ENCODE measurements around the gene DERL3.

DNA sequence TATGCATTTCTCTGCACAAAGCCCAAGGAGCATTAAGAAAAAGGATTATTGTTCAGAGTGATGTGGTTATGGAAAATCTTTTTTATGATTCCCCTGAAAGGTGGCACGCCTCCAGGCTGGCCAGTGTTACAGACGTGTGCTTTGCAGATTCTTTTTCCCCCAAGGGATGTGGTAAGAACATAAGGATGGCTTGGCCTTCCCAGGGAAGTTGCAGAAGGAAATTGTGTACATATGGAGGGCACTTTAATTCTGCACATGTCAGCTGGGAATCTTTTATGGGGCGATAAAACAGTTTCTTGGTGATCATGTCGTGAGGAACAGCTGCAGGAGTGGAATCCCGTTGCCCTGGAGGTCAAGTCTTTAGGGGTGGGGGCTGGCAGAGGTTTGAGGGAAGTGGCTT is 42.3 kb downstream of the DERL3 start:
- TF ChIP-seq CTCF (IDR thresholded peaks at IDR 0.05) (no peak), POLR2A (IDR thresholded peaks at IDR 0.05) (no peak)

All from heart left ventricle (tissue), 13 donors.